H1 (cell line): Measurements from ENCODE around the gene SAMD9. TPM values are rescaled to one million over a fixed set of nuclear protein-coding genes. Genes with fewer than 3 reads are reported as not detected.

Experiments used
- CTCF ChIA-PET: fragments of 300-600 bp; sonication (Branson Sonifier 250); formaldehyde crosslinking; loops from one replicate; lab custom pipeline; 2021; ENCODE audit not compliant: partially characterized antibody; lab: Charles Lee
- POLR2A ChIA-PET: fragments of 300-600 bp; sonication (Branson Sonifier 250); formaldehyde crosslinking; loops from one replicate; lab custom pipeline; 2021; ENCODE audit warnings: inconsistent platforms; ENCODE audit not compliant: partially characterized antibody; lab: Charles Lee
- DNase-seq, 2 experiments: peaks; one replicate each; pipeline versions ENCODE4 v3.0.0 to v3.0.0-alpha.2; 2010 to 2022; ENCODE audit warnings: low spot score in 2 of 2, low read depth in 1 of 2, mixed read lengths in 1 of 2
- FAIRE-seq: peaks from 2 replicates; lab custom pipeline; 2011; peaks lifted over from hg19 to GRCh38; lab: Jason Lieb, UNC
- H2AFZ ChIP-seq: 2 replicates; pipeline ENCODE4 v1.8.1; 2012; ENCODE audit warnings: low read length, inconsistent platforms
- H2AK5ac ChIP-seq: 2 replicates; pipeline ENCODE4 v1.6.1; 2013; ENCODE audit warnings: low read depth, low read length
- H2BK120ac ChIP-seq: replicated peaks from 2 replicates; pipeline ENCODE3; 2013; ENCODE audit warnings: low read depth, low read length, inconsistent platforms
- H2BK12ac ChIP-seq: 2 replicates; pipeline ENCODE4 v1.6.1; 2013; ENCODE audit warnings: low read depth, low read length
- H2BK15ac ChIP-seq: 2 replicates; pipeline ENCODE4 v1.6.1; 2013; ENCODE audit warnings: low read length
- H2BK20ac ChIP-seq: 2 replicates; pipeline ENCODE4 v1.6.1; 2013; ENCODE audit warnings: low read length
- H2BK5ac ChIP-seq: 2 replicates; pipeline ENCODE4 v1.6.1; 2013; ENCODE audit warnings: low read depth, low read length
- H3K14ac ChIP-seq: 2 replicates; pipeline ENCODE4 v1.6.1; 2013; ENCODE audit warnings: inconsistent platforms; ENCODE audit not compliant: insufficient read length
- H3K18ac ChIP-seq: 2 replicates; pipeline ENCODE4 v1.6.1; 2013; ENCODE audit warnings: low read length; ENCODE audit errors: extremely low read depth
- H3K23ac ChIP-seq: 2 replicates; pipeline ENCODE4 v1.6.1; 2013; ENCODE audit warnings: inconsistent platforms; ENCODE audit not compliant: insufficient read length
- H3K23me2 ChIP-seq: 2 replicates; pipeline ENCODE4 v1.6.1; 2013; ENCODE audit warnings: low read depth, low read length
- H3K27ac ChIP-seq: 2 replicates; pipeline ENCODE4 v1.6.1; 2011; ENCODE audit warnings: low read depth, low read length, inconsistent platforms
- H3K27me3 ChIP-seq, 4 experiments: replicated peaks in 1 of 4; 1 replicate in 1 of 4; 2 replicates in 3 of 4; pipeline versions ENCODE4 v1.6.1 to v1.8.1; 2011 to 2013; ENCODE audit warnings: low read length in 3 of 4, mild to moderate bottlenecking in 3 of 4, inconsistent platforms in 2 of 4, mixed read lengths in 2 of 4, moderate library complexity in 1 of 4; ENCODE audit not compliant: control insufficient read depth in 3 of 4, insufficient read depth in 3 of 4; ENCODE audit errors: extremely low read depth in 1 of 4
- H3K36me3 ChIP-seq, 4 experiments: 2 replicates each; pipeline versions ENCODE4 v1.6.1 to v1.8.1; 2011 to 2013; ENCODE audit warnings: mild to moderate bottlenecking in 4 of 4, low read length in 3 of 4, moderate library complexity in 2 of 4, control low read depth in 1 of 4, inconsistent platforms in 1 of 4; ENCODE audit not compliant: insufficient read depth in 4 of 4, control insufficient read depth in 2 of 4
- H3K4ac ChIP-seq: replicated peaks from 2 replicates; pipeline ENCODE3; 2013; ENCODE audit warnings: low read length, low read depth, mixed read lengths, inconsistent platforms; ENCODE audit not compliant: insufficient read length
- H3K4me1 ChIP-seq, 4 experiments: replicated peaks in 1 of 4; 1 replicate in 1 of 4; 2 replicates in 3 of 4; pipeline versions ENCODE4 v1.6.1 to v1.8.1; 2011 to 2013; ENCODE audit warnings: low read length in 3 of 4, inconsistent platforms in 2 of 4, mixed read lengths in 1 of 4; ENCODE audit not compliant: insufficient read depth in 4 of 4, control insufficient read depth in 3 of 4
- H3K4me2 ChIP-seq, 2 experiments: 2 replicates each; pipeline versions ENCODE4 v1.6.1 to v1.8.1; 2011 to 2013; ENCODE audit warnings: low read depth in 2 of 2, low read length in 2 of 2, control low read depth in 1 of 2, inconsistent platforms in 1 of 2, mild to moderate bottlenecking in 1 of 2; ENCODE audit not compliant: insufficient read depth in 1 of 2
- H3K4me3 ChIP-seq, 4 experiments: fragments of 200-600, 300-600 bp in 1 of 4; sonication (generic), shearing (Covaris generic), sonication (Bioruptor Twin) in 1 of 4; 2 replicates each; pipeline versions ENCODE4 v1.5.1 to v1.8.1; 2011 to 2016; ENCODE audit warnings: low read length in 4 of 4, low read depth in 3 of 4, control low read depth in 2 of 4, inconsistent platforms in 2 of 4, mild to moderate bottlenecking in 2 of 4, mixed read lengths in 1 of 4, moderate library complexity in 1 of 4; ENCODE audit not compliant: insufficient read depth in 2 of 4; ENCODE audit errors: extremely low read depth in 1 of 4
- H3K56ac ChIP-seq: replicated peaks from 2 replicates; pipeline ENCODE3; 2013; ENCODE audit warnings: low read depth, mild to moderate bottlenecking, mixed read lengths, low read length, inconsistent platforms; ENCODE audit not compliant: insufficient read length
- H3K79me1 ChIP-seq: 2 replicates; pipeline ENCODE4 v1.6.1; 2013; ENCODE audit warnings: low read depth, low read length, control low read depth
- H3K79me2 ChIP-seq, 2 experiments: 2 replicates each; pipeline versions ENCODE4 v1.6.1 to v1.8.1; 2012 to 2013; ENCODE audit warnings: low read length in 2 of 2, mild to moderate bottlenecking in 2 of 2, inconsistent platforms in 1 of 2; ENCODE audit not compliant: insufficient read depth in 2 of 2, control insufficient read depth in 1 of 2
- H3K9ac ChIP-seq, 4 experiments: replicated peaks in 1 of 4; 1 replicate in 1 of 4; 2 replicates in 3 of 4; pipeline versions ENCODE4 v1.6.1 to v1.8.1; 2011 to 2013; ENCODE audit warnings: low read depth in 3 of 4, low read length in 3 of 4, control low read depth in 2 of 4, mild to moderate bottlenecking in 2 of 4, moderate library complexity in 2 of 4, inconsistent platforms in 1 of 4; ENCODE audit errors: extremely low read depth in 1 of 4
- H3K9me3 ChIP-seq, 2 experiments: 2 replicates each; pipeline versions ENCODE4 v1.6.1 to v1.8.1; 2012 to 2013; ENCODE audit warnings: mild to moderate bottlenecking in 2 of 2, moderate library complexity in 2 of 2, control low read depth in 1 of 2, inconsistent platforms in 1 of 2, low read depth in 1 of 2, low read length in 1 of 2, mixed read lengths in 1 of 2; ENCODE audit not compliant: insufficient read depth in 2 of 2
- H4K20me1 ChIP-seq, 2 experiments: replicated peaks in 1 of 2; 2 replicates each; pipeline versions ENCODE3 to v1.8.1; 2011 to 2013; ENCODE audit warnings: inconsistent platforms in 2 of 2, low read length in 2 of 2, mild to moderate bottlenecking in 1 of 2; ENCODE audit not compliant: insufficient read depth in 2 of 2, control insufficient read depth in 1 of 2
- H4K5ac ChIP-seq: 2 replicates; pipeline ENCODE4 v1.6.1; 2013; ENCODE audit warnings: low read length, low read depth, mixed read lengths, inconsistent platforms; ENCODE audit not compliant: insufficient read length
- H4K8ac ChIP-seq: 2 replicates; pipeline ENCODE4 v1.8.0; 2013; ENCODE audit warnings: mild to moderate bottlenecking, moderate library complexity, low read length, inconsistent platforms; ENCODE audit not compliant: insufficient read depth; ENCODE audit errors: extremely low read depth
- H4K91ac ChIP-seq: replicated peaks from 2 replicates; pipeline ENCODE3; 2013; ENCODE audit warnings: low read length, mixed read lengths, inconsistent platforms; ENCODE audit not compliant: insufficient read length
- ATF2 ChIP-seq: IDR thresholded peaks from 2 replicates; pipeline ENCODE4 v1.6.1; 2012; ENCODE audit warnings: low read length, inconsistent platforms
- EGR1 ChIP-seq: IDR thresholded peaks from 2 replicates; pipeline ENCODE4 v1.6.1; 2011; ENCODE audit warnings: low read depth, low read length, borderline replicate concordance
- HDAC6 ChIP-seq: IDR thresholded peaks from one replicate; pipeline ENCODE4 v1.7.1; 2012; ENCODE audit warnings: low read depth, mild to moderate bottlenecking, inconsistent platforms, low read length, moderate library complexity
- JUND ChIP-seq: IDR thresholded peaks from 2 replicates; pipeline ENCODE4 v1.6.1; 2011; ENCODE audit warnings: mild to moderate bottlenecking, improper control_type of control experiment, low read length
- MAFK ChIP-seq: IDR thresholded peaks from 2 replicates; pipeline ENCODE4 v1.6.1; 2012; ENCODE audit warnings: low read depth, mild to moderate bottlenecking, improper control_type of control experiment, low read length
- MAX ChIP-seq: IDR thresholded peaks from 2 replicates; pipeline ENCODE4 v1.6.1; 2012; ENCODE audit warnings: inconsistent platforms
- POLR2A ChIP-seq, 2 experiments: IDR thresholded peaks; 1 replicate in 1 of 2; 2 replicates in 1 of 2; pipeline ENCODE4 v1.6.1; 2011; ENCODE audit warnings: low read depth in 2 of 2, low read length in 2 of 2, mild to moderate bottlenecking in 2 of 2; ENCODE audit errors: control extremely low read depth in 1 of 2
- RXRA ChIP-seq: IDR thresholded peaks from 2 replicates; pipeline ENCODE4 v1.6.1; 2011; ENCODE audit warnings: low read depth, mild to moderate bottlenecking, low read length, moderate library complexity; ENCODE audit not compliant: insufficient read depth
- SIX5 ChIP-seq: IDR thresholded peaks from 2 replicates; pipeline ENCODE4 v1.6.1; 2011; ENCODE audit warnings: mild to moderate bottlenecking, low read depth, low read length
- TEAD4 ChIP-seq: IDR thresholded peaks from 2 replicates; pipeline ENCODE4 v1.6.1; 2012; ENCODE audit warnings: low read depth, low read length, inconsistent platforms, mixed read lengths
- ZNF274 ChIP-seq: IDR thresholded peaks from 2 replicates; pipeline ENCODE4 v1.7.0; 2012; ENCODE audit warnings: low read length, borderline replicate concordance; ENCODE audit errors: extremely low read depth
- WGBS, 2 experiments: shearing (Covaris generic) in 1 of 2; methylation state at CpG; one replicate each; pipeline versions ENCODE4 v1.1.6 to v1.1.7; 2013 to 2015; ENCODE audit warnings: low lambda C conversion rate in 2 of 2, mixed read lengths in 2 of 2, inconsistent platforms in 1 of 2, low coverage in 1 of 2, missing lambda C conversion rate in 1 of 2; ENCODE audit not compliant: insufficient replicate concordance in 2 of 2, insufficient coverage in 1 of 2, insufficient read length in 1 of 2; ENCODE audit errors: extremely low coverage in 1 of 2, missing lambda C conversion rate in 1 of 2; 5-methylcytosine and 5-hydroxymethylcytosine counted together
- polyA plus RNA-seq, 7 experiments: library from polyadenylated mRNA; depleted of rRNA in 3 of 7; stranded (reverse) in 5 of 7; unstranded in 2 of 7; fragments of >200 nt in 5 of 7; fragments of 200-250 nt in 2 of 7; gene quantifications; 1 replicate in 5 of 7; 2 replicates in 1 of 7; 4 replicates in 1 of 7; pipeline versions ENCODE4 v1.2.1 to v1.2.3, GENCODE V29; 2011 to 2013; ENCODE audit warnings: missing spikeins in 2 of 7, mixed read lengths in 2 of 7
- total RNA-seq: library from RNA; stranded (reverse); fragmentation: NEBNext Ultra II Directional; extraction: Animal tissue kit (Norgen Biotek cat#: 25700); gene quantifications from 2 replicates; pipeline ENCODE4 v1.2.1, GENCODE V29; 2021

SAMD9 gene
- total and polyA plus RNA-seq, 2 of the 8 experiments (the other 6 are each of a cell fraction or from before 2014, with no cell fraction given) = 0.02 TPM; not detected in 1

GRCh38 chr7:93053949-93054943, 63.5 kb downstream of the SAMD9 start:
- Histone ChIP-seq H4K20me1 (no peaks in the 10 kb centered on the region), H2AFZ (no peak overlapping the region)
- WGBS, 2 experiments = 87% methylated on average over 8 of the region's 8 CpGs; no CpG with 5 or more reads in 1 of the 2 experiments
- TF ChIP-seq POLR2A (IDR thresholded peaks at IDR 0.05; ENCODE audit: control extremely low read depth in 1 of 2, low read depth in 2 of 2, low read length in 2 of 2) (no peak), EGR1 (no peak), MAX (no peak), ATF2 (no peak), JUND (no peak), ZNF274 (no peak), TEAD4 (no peak), SIX5 (no peak), MAFK (no peak), RXRA (no peak), HDAC6 (no peak)

More at GRCh38 chr7:93053949-93054943, 63.5 kb downstream of the SAMD9 start:
- Histone ChIP-seq H3K27ac (no peak overlapping the region), H2BK20ac (no peak overlapping the region), H3K4me1 (no peaks in the 10 kb centered on the region), H3K14ac (no peak overlapping the region), H3K4me3 (no peak overlapping the region), H3K27me3 (no peaks in the 10 kb centered on the region), H2BK5ac (no peak overlapping the region), H2BK120ac (no peak overlapping the region), H3K36me3 (no peaks in the 10 kb centered on the region), H4K91ac (no peak overlapping the region), H3K79me1 (no peaks in the 10 kb centered on the region), H2BK12ac (no peak overlapping the region), H4K8ac (no peak overlapping the region), H2BK15ac (no peak overlapping the region), H3K4me2 (no peak overlapping the region), H2AK5ac (no peak overlapping the region), H3K79me2 (no peaks in the 10 kb centered on the region), H3K9ac (no peak overlapping the region), H3K56ac (no peak overlapping the region), H3K23me2 (no peaks in the 10 kb centered on the region), H4K5ac (no peak overlapping the region), H3K23ac (no peak overlapping the region), H3K9me3 (no peaks in the 10 kb centered on the region), H3K4ac (no peak overlapping the region), H3K18ac (no peak overlapping the region)
- CTCF ChIA-PET = interaction anchor here (0.5 to 2.5 kb wide), 8 partner anchors 9 to 465 kb away, joined by 3 to 8 read pairs (median 4); no protein-coding TSS in a partner anchor
- DNase-seq (no peak), FAIRE-seq (no peak)
- POLR2A ChIA-PET = no interaction called here
